M059J (cell line): ENCODE data around the gene IFNE. TPM values are rescaled to one million over a fixed set of nuclear protein-coding genes. Genes with fewer than 3 reads are reported as not detected.

Experiments used
- total RNA-seq: library from RNA; depleted of rRNA; stranded (reverse); fragments of >200 nt; shearing (Covaris generic); gene quantifications from 2 replicates; pipeline ENCODE4 v1.2.3, GENCODE V29; 2014; rRNA removed

The IFNE gene
- total RNA-seq, 1 experiment from 2014 or later = 0.57 TPM

Other genes starting within 250 kb of the IFNE start
- not detected in 2 replicates for gene IFNA14, start 242.3 kb downstream of the IFNE start, total RNA-seq
- gene IFNA5, start 177.0 kb downstream of the IFNE start, total RNA-seq = not detected in 2 replicates
- gene KLHL9, start 146.9 kb downstream of the IFNE start, total RNA-seq = 15.9 and 24.5 TPM in 2 replicates
- gene IFNA6, start 131.4 kb downstream of the IFNE start, total RNA-seq = not detected in 2 replicates
- not detected in 2 replicates for gene IFNA13, start 114.3 kb downstream of the IFNE start, total RNA-seq
- not detected in 2 replicates for gene IFNA2, start 96.9 kb downstream of the IFNE start, total RNA-seq
- gene IFNA8, start 73.2 kb downstream of the IFNE start, total RNA-seq = not detected in 2 replicates
- not detected in 2 replicates for gene IFNA1, start 41.9 kb downstream of the IFNE start, total RNA-seq